HUES48 (cell line): Measurements from ENCODE around the gene DLX1.
A peak's percentile ranks its signal among the peaks of the same experiment; 100 is the strongest.
"Not testable (repeated sequence)": the region's sequence is repeated elsewhere in the genome, so short reads cannot be mapped to it uniquely, and the experiment has no call there.

Experiments used
- H3K27ac ChIP-seq: one replicate; pipeline ENCODE4 v1.7.0; 2013; ENCODE audit warnings: low read depth, low read length, inconsistent platforms
- H3K27me3 ChIP-seq: 2 replicates; pipeline ENCODE4 v1.6.1; 2013; ENCODE audit warnings: mild to moderate bottlenecking, low read length; ENCODE audit not compliant: control insufficient read depth, insufficient read depth
- H3K36me3 ChIP-seq: 2 replicates; pipeline ENCODE4 v1.6.1; 2013; ENCODE audit warnings: low read length; ENCODE audit not compliant: control insufficient read depth, insufficient read depth
- H3K4me1 ChIP-seq: 2 replicates; pipeline ENCODE4 v1.6.1; 2013; ENCODE audit warnings: mild to moderate bottlenecking, low read length; ENCODE audit not compliant: control insufficient read depth, insufficient read depth
- H3K4me3 ChIP-seq: 2 replicates; pipeline ENCODE4 v1.5.1; 2013; ENCODE audit warnings: mild to moderate bottlenecking, low read depth, low read length
- H3K9ac ChIP-seq: 2 replicates; pipeline ENCODE4 v1.6.1; 2013; ENCODE audit warnings: mild to moderate bottlenecking, low read depth, low read length, moderate library complexity
- H3K9me3 ChIP-seq: 2 replicates; pipeline ENCODE4 v1.6.1; 2013; ENCODE audit warnings: low read length; ENCODE audit not compliant: control insufficient read depth, insufficient read depth

The DLX1 gene

DNA sequence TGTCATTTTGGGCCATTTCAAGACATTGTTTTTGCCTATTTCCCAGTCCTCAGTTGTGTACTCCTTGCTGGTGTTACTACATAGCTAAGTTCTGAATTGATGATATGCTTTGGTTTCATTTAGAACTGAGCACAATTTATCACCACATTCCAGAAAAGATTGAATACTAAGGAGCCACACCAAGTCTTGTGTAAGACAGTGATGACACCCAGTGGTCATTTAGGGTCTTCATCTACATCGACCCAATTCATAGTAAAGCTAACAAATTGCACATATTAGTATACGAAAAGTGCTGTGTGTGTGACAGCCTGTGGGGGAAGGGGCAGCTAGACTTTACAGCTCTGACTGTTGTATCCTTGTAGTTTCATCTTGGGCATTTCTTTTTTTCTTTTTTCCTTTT is 28.3 kb downstream of the DLX1 start:
- Histone ChIP-seq H3K9me3 (no peaks in the 10 kb centered on the region), H3K4me3 (no peak overlapping the region), H3K36me3 (no peaks in the 10 kb centered on the region), H3K4me1 (peaks cover 13% of the 10 kb centered on the region), H3K27ac (no peak overlapping the region), H3K27me3 (peaks cover 46% of the 10 kb centered on the region), H3K9ac (no peak overlapping the region)

DNA sequence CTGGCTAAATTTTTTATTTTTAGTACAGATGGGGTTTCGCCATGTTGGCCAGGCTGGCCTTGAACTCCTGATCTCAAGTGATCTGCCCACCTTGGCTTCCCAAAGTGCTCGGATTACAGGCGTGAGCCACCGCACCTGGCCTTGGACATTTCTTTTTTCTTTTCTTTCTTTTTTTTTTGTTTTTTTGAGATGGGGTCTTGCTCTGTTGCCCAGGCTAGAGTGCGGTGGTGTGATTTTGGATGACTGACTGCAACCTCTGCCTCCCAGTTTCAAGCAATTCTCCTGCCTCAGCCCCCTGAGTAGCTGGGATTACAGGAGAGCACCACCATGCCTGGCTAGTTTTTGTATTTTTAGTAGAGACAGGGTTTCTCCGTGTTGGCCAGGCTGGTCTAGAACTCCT is 28.9 kb downstream of the DLX1 start:
- H3K36me3 ChIP-seq, H3K4me3 ChIP-seq, H3K9ac ChIP-seq, H3K9me3 ChIP-seq, H3K27ac ChIP-seq: not testable (repeated sequence)
- Histone ChIP-seq H3K4me1 (peaks cover 11% of the 10 kb centered on the region), H3K27me3 (peaks cover 40% of the 10 kb centered on the region)

DNA sequence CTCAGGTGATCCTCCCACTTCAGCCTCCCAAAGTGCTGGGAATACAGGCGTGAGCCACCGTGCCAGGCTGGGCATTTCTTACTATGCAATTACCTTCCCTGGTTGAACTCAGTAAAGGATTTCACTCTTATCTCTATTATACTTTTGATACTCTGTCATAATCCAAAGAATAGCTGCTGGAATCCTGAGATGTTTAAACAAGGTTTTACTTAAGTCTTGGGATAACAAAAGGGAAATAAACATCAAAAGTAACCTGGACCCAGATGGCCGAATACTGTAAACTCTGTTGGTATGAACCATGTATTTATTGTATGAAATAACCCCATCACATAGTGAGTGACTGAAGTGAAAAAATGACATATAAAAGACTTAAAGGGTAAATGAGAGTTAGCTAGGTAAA is 29.3 kb downstream of the DLX1 start:
- Histone ChIP-seq H3K36me3 (no peaks in the 10 kb centered on the region), H3K9me3 (no peaks in the 10 kb centered on the region), H3K27me3 (peaks cover 36% of the 10 kb centered on the region), H3K4me1 (peaks cover 8% of the 10 kb centered on the region), H3K4me3 (no peak overlapping the region), H3K9ac (no peak overlapping the region), H3K27ac (no peak overlapping the region)

DNA sequence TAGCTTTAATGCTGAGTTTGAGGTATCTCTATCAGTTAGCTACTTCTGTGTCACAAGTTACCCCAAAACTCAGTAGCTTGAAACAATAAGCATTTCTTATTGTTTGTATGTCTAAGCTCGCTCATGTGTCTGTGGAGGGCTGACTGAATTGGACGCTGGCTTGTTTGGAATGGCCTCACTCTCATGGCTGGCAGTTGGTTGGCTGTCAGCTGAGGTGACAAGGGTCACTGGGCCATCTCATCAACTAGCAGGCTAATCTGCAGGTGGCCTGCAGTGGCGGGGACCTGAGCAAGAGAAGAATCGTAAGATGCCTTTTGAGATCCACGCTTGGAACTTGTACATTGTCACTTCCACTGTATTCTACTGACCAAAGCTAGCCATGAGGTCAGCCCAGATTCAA is 30.8 kb downstream of the DLX1 start:
- no peak overlapping the region for H3K4me3 ChIP-seq
- no peaks in the 10 kb centered on the region for H3K9me3 ChIP-seq
- no peaks in the 10 kb centered on the region for H3K36me3 ChIP-seq
- peaks cover 23% of the 10 kb centered on the region for H3K27me3 ChIP-seq
- no peak overlapping the region for H3K9ac ChIP-seq
- no peak overlapping the region for H3K27ac ChIP-seq
- no peaks in the 10 kb centered on the region for H3K4me1 ChIP-seq

DNA sequence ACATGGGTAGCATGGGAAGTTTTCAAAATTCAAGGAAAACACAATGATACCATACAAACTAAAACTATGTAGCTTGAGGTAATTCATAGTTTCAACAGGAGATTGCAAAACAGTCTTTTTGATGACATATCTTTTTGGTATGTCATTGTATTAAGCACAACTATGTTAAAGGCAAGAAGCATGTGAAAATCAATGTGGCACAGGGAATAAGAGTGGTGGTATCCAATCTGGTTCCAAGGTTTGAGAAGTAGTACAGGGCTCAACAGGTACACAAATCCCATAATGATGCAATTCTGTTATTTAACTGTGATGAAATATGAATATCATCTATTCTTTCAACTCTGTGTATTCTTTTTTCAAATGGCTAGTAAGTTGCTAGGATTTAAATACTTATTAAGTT is 33.8 kb downstream of the DLX1 start:
- no peak overlapping the region for H3K4me3 ChIP-seq
- H3K27ac ChIP-seq = no peak overlapping the region
- H3K9me3 ChIP-seq = no peaks in the 10 kb centered on the region

DNA sequence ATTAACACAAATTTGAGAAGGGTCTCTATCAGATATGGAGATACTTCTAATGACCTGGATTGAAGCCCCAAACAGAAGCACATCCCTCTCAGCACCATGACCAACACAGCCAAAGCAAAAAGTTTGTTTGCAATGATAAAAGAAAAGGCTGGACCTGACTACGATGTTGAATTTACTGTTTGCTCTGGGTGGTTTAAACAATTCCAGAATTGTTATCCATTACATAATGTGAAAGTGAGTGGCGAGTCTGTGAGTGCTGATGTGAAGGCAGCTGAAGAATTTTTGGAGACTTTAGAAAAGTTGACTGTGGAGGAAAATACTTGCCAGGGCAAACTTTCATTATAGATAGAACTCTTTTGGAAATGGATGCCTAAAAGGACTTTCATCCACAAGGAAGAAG is 34.8 kb downstream of the DLX1 start:
- Histone ChIP-seq H3K9me3 (no peaks in the 10 kb centered on the region), H3K36me3 (no peaks in the 10 kb centered on the region), H3K4me3 (no peak overlapping the region), H3K27ac (no peak overlapping the region), H3K27me3 (peaks cover 3% of the 10 kb centered on the region; the same call in 1 of the 2 replicates), H3K9ac (no peak overlapping the region), H3K4me1 (no peaks in the 10 kb centered on the region)

More for the DNA sequence above, 33.8 kb downstream of the DLX1 start:
- Histone ChIP-seq H3K36me3 (no peaks in the 10 kb centered on the region), H3K9ac (no peak overlapping the region), H3K27me3 (peaks cover 3% of the 10 kb centered on the region; the same call in 1 of the 2 replicates), H3K4me1 (no peaks in the 10 kb centered on the region)

DNA sequence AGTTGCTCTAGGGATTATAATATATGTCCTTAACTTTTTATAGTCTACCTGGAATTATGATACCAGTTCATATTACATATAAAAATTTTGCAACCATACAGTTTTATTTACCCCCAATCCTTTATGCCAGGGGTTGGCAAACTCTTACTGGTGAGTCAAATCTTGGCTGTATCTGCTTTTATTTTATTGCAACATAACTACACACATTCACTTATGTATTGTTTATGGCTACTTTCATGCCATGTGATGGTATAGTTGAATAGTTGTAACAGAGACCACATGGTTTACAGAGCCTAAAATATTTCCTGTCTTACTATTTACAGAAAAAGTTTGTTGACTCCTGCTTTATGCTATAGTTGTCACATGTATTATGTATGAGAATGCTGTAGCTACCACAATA is 43.2 kb downstream of the DLX1 start:
- Histone ChIP-seq H3K9me3 (no peaks in the 10 kb centered on the region), H3K4me3 (no peak overlapping the region), H3K36me3 (no peaks in the 10 kb centered on the region), H3K27me3 (no peaks in the 10 kb centered on the region; the same call in 1 of the 2 replicates), H3K4me1 (peaks cover 15% of the 10 kb centered on the region), H3K27ac (no peak overlapping the region), H3K9ac (no peak overlapping the region)

DNA sequence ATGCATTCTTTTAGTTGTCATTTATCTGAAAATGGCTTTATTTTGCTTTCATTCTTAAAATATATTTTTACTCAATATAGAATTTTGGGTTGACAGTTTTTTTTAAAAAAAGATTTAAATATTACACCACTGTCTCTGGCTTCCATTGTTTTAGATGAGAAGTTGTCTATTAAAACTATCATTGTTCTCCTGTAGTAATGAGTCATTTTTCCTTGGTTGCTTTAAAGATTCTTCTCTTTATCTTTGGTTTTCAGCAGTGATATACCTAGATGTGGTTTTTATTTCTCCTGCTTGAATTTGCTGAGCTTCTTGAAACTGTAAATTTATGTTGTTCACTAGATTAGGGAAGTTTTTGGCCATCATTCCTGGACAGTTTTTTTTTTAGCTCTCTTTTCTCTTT is 44.1 kb downstream of the DLX1 start:
- H3K9ac ChIP-seq = no peak overlapping the region
- no peaks in the 10 kb centered on the region for H3K36me3 ChIP-seq
- H3K27ac ChIP-seq = no peak overlapping the region

DNA sequence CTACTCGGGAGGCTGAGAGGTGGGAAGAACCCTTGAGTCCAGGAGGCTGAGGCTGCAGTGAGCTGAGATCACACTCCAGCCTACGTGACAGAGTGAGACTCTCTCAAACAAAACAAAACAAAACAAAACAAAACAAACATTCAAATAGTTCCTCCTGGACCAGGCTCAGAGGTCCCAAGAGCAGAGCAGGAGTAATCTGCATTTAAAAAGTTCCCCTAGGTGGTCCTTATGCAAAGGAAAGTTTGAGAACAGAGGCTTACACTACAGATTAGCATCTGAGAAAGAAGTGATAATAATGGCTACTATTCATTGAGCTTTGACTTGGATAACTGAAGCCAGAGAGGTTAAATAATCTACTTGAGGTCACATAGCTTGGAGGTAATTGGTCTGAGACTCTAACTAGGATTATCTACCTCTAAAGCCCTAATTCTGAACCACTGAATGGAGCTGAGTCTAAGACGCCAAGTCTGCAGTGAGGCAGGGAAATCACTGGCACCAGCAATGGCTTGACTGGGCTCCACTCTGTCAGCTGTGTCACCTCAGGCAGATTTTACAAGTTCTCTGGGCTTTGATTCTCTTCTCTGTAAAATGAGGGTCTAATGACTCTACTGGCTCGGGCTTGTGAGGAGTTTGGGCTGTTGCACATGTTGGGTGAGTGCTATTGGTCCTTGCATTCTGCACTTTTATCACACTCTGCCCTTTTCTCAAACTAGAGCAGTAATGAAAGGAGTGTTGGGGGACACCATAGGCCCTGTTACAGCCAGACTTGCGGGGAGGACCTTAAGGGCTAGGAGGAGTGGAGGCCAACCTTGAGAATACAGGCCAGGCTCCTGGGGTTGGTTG is 46.6 kb downstream of the DLX1 start:
- H3K9ac ChIP-seq = no peak overlapping the region

More for the DNA sequence above, 44.1 kb downstream of the DLX1 start:
- peaks cover 15% of the 10 kb centered on the region for H3K4me1 ChIP-seq
- H3K27me3 ChIP-seq = no peaks in the 10 kb centered on the region; the same call in 1 of the 2 replicates
- H3K9me3 ChIP-seq = no peaks in the 10 kb centered on the region
- H3K4me3 ChIP-seq = no peak overlapping the region

DNA sequence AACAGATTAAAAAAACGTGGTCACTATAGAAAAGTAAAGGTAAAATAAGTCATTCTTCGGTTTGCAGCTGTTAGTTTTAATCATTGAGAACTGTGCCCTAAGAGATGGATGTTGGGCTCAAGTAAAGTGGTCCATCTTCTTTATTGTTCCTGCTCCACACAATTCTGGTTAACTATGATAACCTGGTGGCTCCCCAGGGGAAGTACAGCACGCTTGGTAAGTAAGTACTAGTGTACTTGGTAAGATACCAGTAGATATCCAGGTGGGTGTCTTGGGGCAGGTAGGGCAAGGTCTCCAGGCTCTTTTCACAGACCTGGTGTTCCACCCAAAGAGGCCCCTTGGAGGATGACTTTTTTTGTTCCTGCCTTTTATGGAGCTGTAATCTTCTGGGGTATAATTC is 49.0 kb downstream of the DLX1 start:
- Histone ChIP-seq H3K27me3 (no peaks in the 10 kb centered on the region; the same call in 1 of the 2 replicates), H3K4me3 (no peak overlapping the region), H3K9me3 (no peaks in the 10 kb centered on the region), H3K27ac (no peak overlapping the region), H3K4me1 (peaks cover 15% of the 10 kb centered on the region), H3K9ac (no peak overlapping the region), H3K36me3 (no peaks in the 10 kb centered on the region)

More for the DNA sequence above, 46.6 kb downstream of the DLX1 start:
- Histone ChIP-seq H3K36me3 (no peaks in the 10 kb centered on the region), H3K27ac (peak overlapping the region; percentile 67), H3K4me1 (peaks cover 15% of the 10 kb centered on the region), H3K4me3 (no peak overlapping the region), H3K9me3 (no peaks in the 10 kb centered on the region), H3K27me3 (no peaks in the 10 kb centered on the region; the same call in 1 of the 2 replicates)

DNA sequence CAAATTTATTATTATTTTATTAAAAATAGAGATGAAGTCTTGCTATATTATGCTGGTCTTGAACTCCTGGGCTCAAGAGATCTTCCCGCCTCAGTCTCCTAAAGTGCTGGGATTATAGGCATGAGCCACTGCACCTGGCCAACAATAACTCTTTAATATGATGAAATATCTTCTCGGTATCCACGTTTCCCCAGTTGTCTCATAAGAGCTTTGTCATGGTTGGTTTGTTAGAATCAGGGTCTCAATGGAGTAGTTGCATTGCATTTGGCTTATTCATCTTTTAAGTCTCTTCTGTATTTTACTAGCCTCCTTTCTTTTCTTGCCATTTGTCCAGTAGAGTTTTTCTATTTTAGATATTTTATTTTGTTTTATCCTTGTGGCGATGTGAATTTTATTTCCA is 50.1 kb downstream of the DLX1 start:
- Histone ChIP-seq H3K36me3 (no peaks in the 10 kb centered on the region), H3K27me3 (no peaks in the 10 kb centered on the region; the same call in 1 of the 2 replicates), H3K9ac (no peak overlapping the region), H3K4me3 (no peak overlapping the region), H3K4me1 (peaks cover 15% of the 10 kb centered on the region), H3K9me3 (no peaks in the 10 kb centered on the region), H3K27ac (no peak overlapping the region)
